Activated CD8-positive, alpha-beta T cell treated with anti-CD3 and anti-CD28 coated beads, Interleukin-2, amount 10 ng/mL, durations not matched to agents 7 days and 5 days (primary cell): Measurements from ENCODE around the gene PFKP. TPM values are rescaled to one million over a fixed set of nuclear protein-coding genes. Genes with fewer than 3 reads are reported as not detected.
A peak's percentile ranks its signal among the peaks of the same experiment; 100 is the strongest.

Source experiments
- ATAC-seq: fragments of 150-1000 bp; cut with Tn5 transposase; one replicate; pipeline ENCODE4 v1.10.0; 2021; ENCODE audit warnings: moderate library complexity
- CTCF ChIA-PET: fragments of 350-600 bp; sonication (Branson Sonifier 250); formaldehyde crosslinking; loops from one replicate; lab custom pipeline; 2021; ENCODE audit warnings: antibody characterized with exemption; lab: Charles Lee
- POLR2A ChIA-PET: fragments of 350-600 bp; sonication (Branson Sonifier 250); formaldehyde crosslinking; loops from one replicate; lab custom pipeline; 2021; ENCODE audit warnings: antibody characterized with exemption; lab: Charles Lee
- DNase-seq: peaks from one replicate; pipeline ENCODE4 v3.0.0-alpha.2; 2020
- H3K27ac Mint-ChIP-seq: one replicate; pipeline ENCODE4 v1.8.0; 2021; ENCODE audit warnings: mild to moderate bottlenecking, mixed read lengths
- H3K27me3 Mint-ChIP-seq: one replicate; pipeline ENCODE4 v1.8.0; 2021; ENCODE audit warnings: low read depth, mixed read lengths
- H3K36me3 Mint-ChIP-seq: one replicate; pipeline ENCODE4 v1.8.0; 2021; ENCODE audit warnings: low read depth, mixed read lengths
- H3K4me1 Mint-ChIP-seq: one replicate; pipeline ENCODE4 v1.8.0; 2021; ENCODE audit warnings: low read depth, mixed read lengths
- H3K4me3 Mint-ChIP-seq: one replicate; pipeline ENCODE4 v1.8.0; 2021; ENCODE audit warnings: mild to moderate bottlenecking, mixed read lengths
- H3K9me3 Mint-ChIP-seq: one replicate; pipeline ENCODE4 v1.8.0; 2022; ENCODE audit warnings: mixed read lengths; ENCODE audit not compliant: insufficient read depth
- total RNA-seq, 2 experiments: library from RNA; stranded (reverse); gene quantifications; one replicate each; pipeline ENCODE4 v1.2.3, GENCODE V29; 2021

Gene PFKP
- total RNA-seq, 2 experiments from 2014 or later, result 220 to 233 TPM

- ChIA-PET POLR2A (no interaction called here), CTCF (interaction anchor here (1.6 kb wide), 1 partner anchor 166 kb away, joined by 4 read pairs; no protein-coding TSS in a partner anchor)
- peaks cover 76% of the 10 kb centered on the region for H3K4me1 Mint-ChIP-seq
- no peak for DNase-seq
- H3K9me3 Mint-ChIP-seq, result no peaks in the 10 kb centered on the region
- H3K27ac Mint-ChIP-seq, result peak overlapping the region; percentile 75
- H3K36me3 Mint-ChIP-seq, result peaks cover 58% of the 10 kb centered on the region
- peak overlapping the region; percentile 12 for H3K4me3 Mint-ChIP-seq
- ATAC-seq, result no peak
- H3K27me3 Mint-ChIP-seq, result no peaks in the 10 kb centered on the region
Observed at GRCh38 chr10:3093996-3094395, 26.6 kb downstream of the PFKP start.

GRCh38 chr10:3094609-3095036 is 27.3 kb downstream of the PFKP start:
- peaks cover 73% of the 10 kb centered on the region for H3K4me1 Mint-ChIP-seq
- ATAC-seq (no peak), DNase-seq (no peak)
- H3K9me3 Mint-ChIP-seq, result no peaks in the 10 kb centered on the region
- H3K27me3 Mint-ChIP-seq, result no peaks in the 10 kb centered on the region
- POLR2A ChIA-PET, result interaction anchor here (0.8 kb wide), 1 partner anchor 19 kb away, joined by 4 read pairs; no protein-coding TSS in a partner anchor
- H3K27ac Mint-ChIP-seq, result peak overlapping the region; percentile 75
- CTCF ChIA-PET, result interaction anchor here (1.3 to 1.6 kb wide), 2 partner anchors 17 to 166 kb away, joined by 4 read pairs; no protein-coding TSS in a partner anchor
- peaks cover 61% of the 10 kb centered on the region for H3K36me3 Mint-ChIP-seq
- H3K4me3 Mint-ChIP-seq, result peak overlapping the region; percentile 38

DNA sequence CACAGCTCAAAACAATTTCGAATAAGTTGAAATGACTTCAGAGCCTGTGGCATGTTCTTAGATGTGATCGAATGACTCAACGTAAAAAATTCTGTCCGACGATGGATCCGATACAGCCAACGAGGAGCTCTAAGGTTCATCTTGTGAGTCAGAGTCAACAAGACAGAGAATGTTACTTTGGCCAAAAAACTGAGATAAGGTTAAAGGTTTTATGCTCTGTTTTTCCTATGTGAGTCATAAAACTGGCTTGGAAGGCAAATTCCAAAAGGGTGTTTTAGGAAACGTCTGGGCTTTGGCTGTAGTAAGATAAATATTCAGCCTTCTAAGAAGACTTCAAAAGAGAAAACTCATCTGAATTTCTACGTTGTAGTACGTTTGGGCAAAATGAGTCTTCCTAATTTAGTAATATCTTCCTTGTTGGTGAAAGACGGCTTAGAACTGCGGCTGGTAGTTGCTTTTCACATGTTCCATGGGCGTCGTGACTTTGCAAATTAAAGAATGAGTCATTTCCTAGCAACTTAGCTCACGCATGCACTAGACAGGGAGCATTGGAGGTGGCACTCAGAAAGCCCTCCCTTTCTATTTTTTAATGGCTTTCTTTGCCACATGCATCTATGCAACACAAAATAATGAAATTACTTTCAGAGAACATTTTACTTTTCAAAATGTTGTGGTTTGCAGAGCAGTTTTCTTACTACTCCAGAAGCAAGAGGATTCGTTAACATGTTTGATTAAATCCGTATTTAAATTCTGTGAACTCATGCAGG is 28.2 kb downstream of the PFKP start:
- Mint-ChIP-seq H3K27me3 (no peaks in the 10 kb centered on the region), H3K36me3 (peaks cover 61% of the 10 kb centered on the region), H3K9me3 (no peaks in the 10 kb centered on the region), H3K27ac (peak overlapping the region; percentile 75), H3K4me1 (peaks cover 63% of the 10 kb centered on the region), H3K4me3 (peak overlapping the region; percentile 38)
- CTCF ChIA-PET, result interaction anchor here (1.3 kb wide), 1 partner anchor 16 kb away, joined by 4 read pairs; no protein-coding TSS in a partner anchor
- POLR2A ChIA-PET, result interaction anchor here (0.8 kb wide), 1 partner anchor 20 kb away, joined by 4 read pairs; no protein-coding TSS in a partner anchor
- ATAC-seq (peak; percentile 81), DNase-seq (peak; percentile 77)

DNA sequence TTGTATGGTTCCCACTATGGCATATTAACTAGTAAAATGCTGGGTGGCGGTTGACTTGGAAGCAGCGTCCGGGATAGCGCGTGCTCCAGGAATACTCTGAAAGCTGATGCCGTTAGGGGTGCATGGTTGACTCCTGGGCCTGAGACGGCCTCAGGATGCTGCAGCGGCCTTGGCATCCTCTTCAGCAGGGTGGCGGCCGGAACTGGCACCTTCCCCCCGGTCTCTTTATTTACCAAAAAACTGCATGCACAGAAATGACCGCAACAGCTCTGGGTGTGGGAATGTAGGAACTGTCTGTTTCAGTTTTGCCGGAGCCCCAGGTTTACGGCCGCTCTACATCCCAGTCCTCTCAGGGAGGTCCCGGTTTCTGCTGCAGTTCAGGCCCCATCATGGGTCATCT is 28.8 kb downstream of the PFKP start:
- Mint-ChIP-seq H3K9me3 (no peaks in the 10 kb centered on the region), H3K4me3 (peak overlapping the region; percentile 38), H3K36me3 (peaks cover 61% of the 10 kb centered on the region), H3K27me3 (no peaks in the 10 kb centered on the region), H3K4me1 (peaks cover 57% of the 10 kb centered on the region), H3K27ac (peak overlapping the region; percentile 75)
- ChIA-PET CTCF (no interaction called here), POLR2A (no interaction called here)
- DNase-seq (no peak), ATAC-seq (no peak)

DNA sequence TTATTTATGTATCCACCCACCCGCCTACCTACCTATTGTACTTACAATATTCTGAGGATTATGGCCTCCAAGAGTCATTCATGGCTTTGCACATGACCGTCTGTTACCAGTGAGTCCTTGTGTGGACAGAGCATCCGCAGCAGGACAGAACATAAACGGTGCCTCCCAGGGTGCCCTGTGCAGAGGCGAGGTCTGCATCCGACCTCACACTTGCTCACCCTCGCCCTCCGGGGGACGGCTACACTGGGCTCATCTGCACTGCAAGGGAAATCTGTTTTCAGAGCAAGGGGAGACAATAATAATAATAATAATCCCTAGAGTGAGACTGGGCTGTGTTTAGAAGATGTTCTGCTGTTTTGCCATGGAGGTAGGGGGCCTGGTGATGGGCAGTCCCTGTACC is 29.8 kb downstream of the PFKP start:
- H3K36me3 Mint-ChIP-seq, result peaks cover 62% of the 10 kb centered on the region
- DNase-seq (no peak), ATAC-seq (no peak)
- no peaks in the 10 kb centered on the region for H3K9me3 Mint-ChIP-seq
- H3K27ac Mint-ChIP-seq, result no peak overlapping the region
- POLR2A ChIA-PET, result no interaction called here
- CTCF ChIA-PET, result no interaction called here
- no peaks in the 10 kb centered on the region for H3K27me3 Mint-ChIP-seq
- H3K4me1 Mint-ChIP-seq, result peaks cover 49% of the 10 kb centered on the region
- no peak overlapping the region for H3K4me3 Mint-ChIP-seq

DNA sequence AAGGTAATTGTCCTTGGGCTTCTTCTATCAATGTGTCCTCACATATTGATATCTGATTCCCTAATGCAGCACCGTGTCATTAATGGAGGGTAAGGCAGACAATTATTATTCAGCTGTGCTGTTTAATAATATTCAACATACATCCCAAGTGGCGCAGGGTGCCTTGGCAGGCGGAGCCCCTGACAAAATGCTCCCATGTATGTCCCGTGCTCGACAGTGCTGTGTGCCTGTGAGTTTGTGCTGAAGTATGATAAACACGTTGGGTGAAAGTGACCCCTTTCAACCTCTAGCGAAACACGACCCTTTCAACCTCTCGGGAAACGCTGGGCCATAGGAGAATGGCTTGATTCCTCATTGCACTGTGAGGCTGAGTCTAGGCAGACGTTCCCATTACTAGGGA is 31.3 kb downstream of the PFKP start:
- Mint-ChIP-seq H3K27me3 (no peaks in the 10 kb centered on the region), H3K4me1 (peaks cover 35% of the 10 kb centered on the region), H3K4me3 (no peak overlapping the region), H3K36me3 (peaks cover 66% of the 10 kb centered on the region), H3K9me3 (no peaks in the 10 kb centered on the region), H3K27ac (no peak overlapping the region)
- DNase-seq (no peak), ATAC-seq (no peak)
- ChIA-PET POLR2A (interaction anchor here (0.6 kb wide), 1 partner anchor 28 kb away, joined by 3 read pairs; no protein-coding TSS in a partner anchor), CTCF (no interaction called here)

GRCh38 chr10:3099291-3100092 is 32.1 kb downstream of the PFKP start:
- Mint-ChIP-seq H3K4me3 (no peak overlapping the region), H3K27ac (peak overlapping the region; percentile 6), H3K9me3 (no peaks in the 10 kb centered on the region), H3K27me3 (no peaks in the 10 kb centered on the region), H3K36me3 (peaks cover 63% of the 10 kb centered on the region), H3K4me1 (peaks cover 27% of the 10 kb centered on the region)
- ATAC-seq (no peak), DNase-seq (no peak)
- ChIA-PET CTCF (no interaction called here), POLR2A (no interaction called here)

DNA sequence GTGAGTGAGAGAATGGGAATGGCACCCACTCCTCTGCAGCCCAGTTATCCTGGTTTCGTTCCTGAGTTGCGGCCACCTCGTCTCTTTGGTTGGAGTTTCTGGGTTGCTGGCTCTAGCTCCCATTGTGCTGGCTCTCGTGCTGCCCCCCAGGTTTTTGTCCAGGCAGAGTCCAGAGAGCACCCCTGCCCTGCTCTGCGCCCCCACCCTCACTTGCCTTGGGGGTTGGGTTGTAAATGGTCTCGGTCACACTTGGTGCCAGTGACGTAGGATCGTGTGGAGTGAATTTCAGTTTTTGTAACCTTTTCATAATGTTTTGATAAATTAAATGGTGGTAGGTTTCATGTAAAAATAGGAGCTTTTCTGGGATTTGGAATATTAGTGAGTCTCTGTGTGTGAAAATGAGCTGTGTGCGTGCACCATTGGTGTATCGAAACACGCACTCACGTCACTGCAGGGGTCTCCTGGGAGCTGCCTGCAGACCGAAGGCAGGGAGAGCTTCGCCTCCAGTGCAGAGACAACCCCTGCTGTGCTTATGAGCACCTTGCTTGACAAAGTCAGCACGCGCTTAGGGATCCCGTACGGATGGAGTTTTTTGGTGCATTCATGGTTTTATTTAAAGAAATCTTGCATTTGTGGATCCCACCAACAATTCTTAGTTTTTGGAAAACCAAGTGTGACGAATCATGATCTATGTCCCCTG is 32.9 kb downstream of the PFKP start:
- Mint-ChIP-seq H3K36me3 (peaks cover 60% of the 10 kb centered on the region), H3K4me3 (no peak overlapping the region), H3K27ac (no peak overlapping the region), H3K9me3 (no peaks in the 10 kb centered on the region), H3K4me1 (peaks cover 19% of the 10 kb centered on the region), H3K27me3 (no peaks in the 10 kb centered on the region)
- CTCF ChIA-PET, result interaction anchor here (1.5 kb wide), 1 partner anchor 8 kb away, joined by 4 read pairs; no protein-coding TSS in a partner anchor
- POLR2A ChIA-PET, result interaction anchor here (0.7 kb wide), 1 partner anchor 13 kb away, joined by 3 read pairs; no protein-coding TSS in a partner anchor
- no peak for ATAC-seq
- DNase-seq, result no peak

DNA sequence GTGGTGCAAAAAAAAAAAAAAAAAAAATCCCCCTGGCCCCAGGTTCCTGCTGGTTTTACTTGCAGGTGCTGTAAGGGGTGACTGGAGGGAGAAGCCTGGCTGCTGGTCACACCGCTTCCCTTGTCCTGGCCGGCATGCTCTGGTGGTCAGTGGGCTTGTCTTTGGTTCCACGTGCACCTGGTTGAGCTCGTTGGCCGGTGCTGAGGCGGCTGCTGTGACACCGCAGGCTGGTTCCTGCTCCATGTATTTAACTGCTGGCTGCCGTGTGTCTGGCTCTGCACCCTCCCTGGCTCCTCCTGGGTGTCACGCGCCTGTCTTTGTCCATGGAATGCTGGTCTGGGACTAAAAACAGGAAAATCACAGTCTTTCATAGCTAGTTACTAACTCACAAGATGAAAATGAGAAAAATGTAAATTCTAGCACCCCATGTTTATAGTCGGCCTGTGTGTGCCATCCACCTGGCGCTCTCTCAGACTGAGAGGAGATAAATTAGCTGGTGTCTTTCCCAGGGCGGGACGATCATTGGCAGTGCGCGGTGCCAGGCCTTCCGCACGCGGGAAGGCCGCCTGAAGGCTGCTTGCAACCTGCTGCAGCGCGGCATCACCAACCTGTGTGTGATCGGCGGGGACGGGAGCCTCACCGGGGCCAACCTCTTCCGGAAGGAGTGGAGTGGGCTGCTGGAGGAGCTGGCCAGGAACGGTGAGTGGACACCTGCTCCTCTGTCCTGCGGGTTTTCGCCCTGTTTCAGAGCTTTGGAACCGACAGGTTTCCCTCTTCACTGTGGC is 33.7 kb downstream of the PFKP start:
- no peaks in the 10 kb centered on the region for H3K9me3 Mint-ChIP-seq
- CTCF ChIA-PET, result interaction anchor here (1.5 kb wide), 1 partner anchor 9 kb away, joined by 4 read pairs; no protein-coding TSS in a partner anchor
- H3K27ac Mint-ChIP-seq, result no peak overlapping the region
- ATAC-seq, result no peak
- H3K4me3 Mint-ChIP-seq, result no peak overlapping the region
- POLR2A ChIA-PET, result interaction anchor here (0.7 kb wide), 1 partner anchor 12 kb away, joined by 3 read pairs; no protein-coding TSS in a partner anchor
- H3K36me3 Mint-ChIP-seq, result peaks cover 60% of the 10 kb centered on the region
- no peak for DNase-seq
- peaks cover 11% of the 10 kb centered on the region for H3K4me1 Mint-ChIP-seq
- H3K27me3 Mint-ChIP-seq, result no peaks in the 10 kb centered on the region

DNA sequence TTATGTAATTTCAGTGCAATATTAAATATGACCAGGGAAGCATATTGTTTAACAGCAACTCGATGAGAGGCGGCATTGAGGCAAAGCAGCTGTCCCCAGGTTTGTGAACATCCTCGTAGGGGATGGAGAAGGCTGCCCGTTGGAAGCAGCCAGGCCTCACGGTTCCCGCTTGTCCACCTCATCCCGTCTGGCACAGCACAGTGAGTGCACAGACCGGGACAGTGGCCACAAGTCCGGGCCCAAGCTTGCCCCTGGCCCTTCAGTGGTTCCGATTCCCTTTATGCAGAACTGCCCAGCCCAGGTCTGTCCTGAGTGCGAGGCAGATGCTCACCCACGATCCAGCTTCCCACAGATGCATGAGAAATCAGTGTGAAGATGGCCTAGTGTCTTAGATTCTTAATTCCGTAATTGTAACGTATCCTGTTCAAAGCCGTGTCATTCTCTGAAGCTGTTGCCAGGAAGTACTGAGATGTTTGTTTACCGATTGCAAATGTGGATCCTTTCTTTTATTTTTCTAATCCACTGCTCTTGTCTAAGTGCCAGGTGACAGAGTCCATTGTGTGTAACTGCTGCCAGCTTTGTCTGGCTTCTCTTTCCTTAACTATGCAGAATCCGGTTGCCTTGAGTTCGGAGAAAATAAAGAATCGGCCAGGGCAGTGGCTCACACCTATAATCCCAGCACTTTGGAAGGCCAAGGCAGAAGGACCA is 35.5 kb downstream of the PFKP start:
- Mint-ChIP-seq H3K27me3 (no peaks in the 10 kb centered on the region), H3K4me3 (no peak overlapping the region), H3K4me1 (no peaks in the 10 kb centered on the region), H3K27ac (no peak overlapping the region), H3K36me3 (peaks cover 66% of the 10 kb centered on the region), H3K9me3 (no peaks in the 10 kb centered on the region)
- CTCF ChIA-PET, result no interaction called here
- no peak for DNase-seq
- no peak for ATAC-seq
- POLR2A ChIA-PET, result no interaction called here
